VCaP (cell line): ENCODE measurements around the gene PGAM2.

Experiments used
- H3K27ac ChIP-seq: fragments of 450-650 bp; 2 replicates; pipeline ENCODE4 v1.5.1; 2017
- TF ChIP-seq, protein P1 (sequence below): fragments of 450-650 bp; conservative IDR thresholded peaks from 2 replicates; pipeline ENCODE4 v1.5.1; 2017; ENCODE audit warnings: mild to moderate bottlenecking, moderate library complexity

PGAM2 gene

DNA sequence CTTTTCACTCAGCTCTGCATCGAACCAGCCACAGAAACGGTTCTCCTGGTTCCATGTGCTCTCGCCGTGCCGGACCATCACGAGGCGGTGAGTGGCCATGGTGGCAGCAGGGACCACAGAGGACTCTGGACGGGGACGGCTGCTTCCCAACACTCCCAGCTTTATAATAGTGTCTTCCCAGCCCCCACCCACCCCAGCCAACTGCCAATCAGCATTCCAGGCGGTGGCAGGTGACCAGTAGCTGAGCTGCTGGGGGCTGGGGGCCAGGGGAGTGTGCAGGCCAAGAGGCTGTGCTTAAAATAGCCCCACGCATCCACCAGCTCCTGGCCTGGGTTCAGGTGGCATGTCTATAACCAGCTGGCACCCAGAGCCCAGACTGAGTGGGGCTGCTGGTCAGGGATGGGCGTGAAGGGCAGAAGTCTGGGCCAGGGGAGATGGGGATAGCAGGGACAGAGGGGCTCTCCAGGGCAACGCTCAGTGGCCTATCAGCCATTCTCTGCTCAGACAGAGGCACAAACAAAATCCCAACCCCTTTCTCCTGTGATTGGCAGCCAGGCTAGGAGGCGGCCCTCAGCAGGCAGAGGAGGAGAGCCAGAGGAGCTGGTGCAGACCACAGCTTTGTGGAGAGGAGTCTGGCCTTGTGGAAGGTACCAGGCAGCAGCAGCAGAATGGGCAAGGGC is at the start of gene PGAM2:
PGAM2 (minus strand) TSS at position 137 of the 680 bp plus-strand sequence; CDS start at position 99, 38 bp downstream.
- no peak within 1 kb of the TSS for H3K27ac ChIP-seq
- TF ChIP-seq, protein P1, sequence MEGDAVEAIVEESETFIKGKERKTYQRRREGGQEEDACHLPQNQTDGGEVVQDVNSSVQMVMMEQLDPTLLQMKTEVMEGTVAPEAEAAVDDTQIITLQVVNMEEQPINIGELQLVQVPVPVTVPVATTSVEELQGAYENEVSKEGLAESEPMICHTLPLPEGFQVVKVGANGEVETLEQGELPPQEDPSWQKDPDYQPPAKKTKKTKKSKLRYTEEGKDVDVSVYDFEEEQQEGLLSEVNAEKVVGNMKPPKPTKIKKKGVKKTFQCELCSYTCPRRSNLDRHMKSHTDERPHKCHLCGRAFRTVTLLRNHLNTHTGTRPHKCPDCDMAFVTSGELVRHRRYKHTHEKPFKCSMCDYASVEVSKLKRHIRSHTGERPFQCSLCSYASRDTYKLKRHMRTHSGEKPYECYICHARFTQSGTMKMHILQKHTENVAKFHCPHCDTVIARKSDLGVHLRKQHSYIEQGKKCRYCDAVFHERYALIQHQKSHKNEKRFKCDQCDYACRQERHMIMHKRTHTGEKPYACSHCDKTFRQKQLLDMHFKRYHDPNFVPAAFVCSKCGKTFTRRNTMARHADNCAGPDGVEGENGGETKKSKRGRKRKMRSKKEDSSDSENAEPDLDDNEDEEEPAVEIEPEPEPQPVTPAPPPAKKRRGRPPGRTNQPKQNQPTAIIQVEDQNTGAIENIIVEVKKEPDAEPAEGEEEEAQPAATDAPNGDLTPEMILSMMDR, result no peak

DNA sequence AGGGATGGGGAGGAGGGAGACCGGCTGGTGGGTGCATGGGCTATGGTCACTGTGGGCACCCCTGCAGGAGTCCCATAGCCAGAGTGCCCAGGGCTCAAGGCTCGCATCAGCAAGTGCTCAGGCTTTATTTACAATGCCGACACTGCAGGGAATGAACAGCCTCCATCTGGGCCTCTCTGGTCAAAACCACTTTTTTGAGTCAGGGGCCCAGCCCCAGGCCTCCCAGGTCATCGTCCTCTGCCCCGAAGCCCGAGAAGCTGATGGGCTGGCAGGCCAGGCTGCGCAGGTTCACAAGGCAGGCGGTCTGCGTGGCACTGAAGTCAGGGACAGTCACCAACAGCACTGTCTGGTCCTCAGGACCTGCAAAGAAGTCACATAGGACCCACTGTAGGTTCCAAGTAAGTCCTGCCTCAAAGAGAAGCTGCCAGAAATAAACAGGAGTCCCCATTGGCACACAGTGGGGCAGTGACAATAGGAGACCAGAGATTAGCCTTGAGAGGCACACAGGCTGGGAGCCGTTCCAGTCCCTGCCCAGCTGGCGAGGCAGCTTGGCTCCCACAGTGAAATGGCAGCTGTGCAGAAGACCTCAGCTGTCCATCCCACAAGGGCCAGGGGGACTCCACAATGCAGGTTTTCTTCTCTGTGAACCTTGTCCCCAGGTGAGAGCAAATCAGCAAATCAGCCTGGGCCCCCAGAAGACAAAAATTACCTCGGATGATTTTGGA is 49.4 kb upstream of the PGAM2 start:
- H3K27ac ChIP-seq, result no peak overlapping the region

DNA sequence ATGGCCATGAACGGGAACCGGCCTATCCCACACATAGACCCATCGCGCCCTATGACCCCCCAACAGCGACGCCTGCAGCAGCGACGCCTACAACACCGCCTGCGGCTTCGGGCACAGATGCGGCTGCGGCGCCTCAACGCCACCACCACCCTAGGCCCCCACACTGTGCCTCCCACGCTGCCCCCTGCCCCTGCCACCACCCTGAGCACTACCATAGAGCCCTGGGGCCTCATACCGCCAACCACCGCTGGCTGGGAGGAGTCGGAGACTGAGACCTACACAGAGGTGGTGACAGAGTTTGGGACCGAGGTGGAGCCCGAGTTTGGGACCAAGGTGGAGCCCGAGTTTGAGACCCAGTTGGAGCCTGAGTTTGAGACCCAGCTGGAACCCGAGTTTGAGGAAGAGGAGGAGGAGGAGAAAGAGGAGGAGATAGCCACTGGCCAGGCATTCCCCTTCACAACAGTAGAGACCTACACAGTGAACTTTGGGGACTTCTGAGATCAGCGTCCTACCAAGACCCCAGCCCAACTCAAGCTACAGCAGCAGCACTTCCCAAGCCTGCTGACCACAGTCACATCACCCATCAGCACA is 48.5 kb upstream of the PGAM2 start:
- no peak overlapping the region for H3K27ac ChIP-seq
- TF ChIP-seq, protein P1, result no peak

More for the DNA sequence above, 49.4 kb upstream of the PGAM2 start:
- TF ChIP-seq, protein P1, result no peak

DNA sequence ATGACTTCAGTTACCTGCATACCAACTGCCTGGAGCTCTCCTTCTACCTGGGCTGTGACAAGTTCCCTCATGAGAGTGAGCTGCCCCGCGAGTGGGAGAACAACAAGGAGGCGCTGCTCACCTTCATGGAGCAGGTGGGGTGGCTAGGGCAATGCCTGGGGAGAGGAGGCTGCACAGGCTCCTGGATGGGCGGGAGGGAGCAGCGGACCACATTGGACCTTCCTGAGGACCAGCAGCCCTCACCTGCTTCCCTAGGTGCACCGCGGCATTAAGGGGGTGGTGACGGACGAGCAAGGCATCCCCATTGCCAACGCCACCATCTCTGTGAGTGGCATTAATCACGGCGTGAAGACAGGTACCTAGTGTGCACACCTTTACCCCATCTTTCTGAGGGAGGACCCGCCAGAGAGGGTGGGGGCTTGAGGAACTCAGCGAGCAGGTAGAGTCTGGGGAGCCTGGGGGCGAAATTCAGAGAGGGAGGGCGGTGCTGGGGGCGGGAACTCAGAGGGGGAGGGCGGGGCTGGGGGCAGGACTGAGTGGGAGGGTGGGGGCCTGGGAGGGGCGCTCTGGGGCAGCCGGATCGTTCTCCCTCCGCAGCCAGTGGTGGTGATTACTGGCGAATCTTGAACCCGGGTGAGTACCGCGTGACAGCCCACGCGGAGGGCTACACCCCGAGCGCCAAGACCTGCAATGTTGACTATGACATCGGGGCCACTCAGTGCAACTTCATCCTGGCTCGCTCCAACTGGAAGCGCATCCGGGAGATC is 47.8 kb upstream of the PGAM2 start:
- H3K27ac ChIP-seq, result no peak overlapping the region
- TF ChIP-seq, protein P1, result no peak

DNA sequence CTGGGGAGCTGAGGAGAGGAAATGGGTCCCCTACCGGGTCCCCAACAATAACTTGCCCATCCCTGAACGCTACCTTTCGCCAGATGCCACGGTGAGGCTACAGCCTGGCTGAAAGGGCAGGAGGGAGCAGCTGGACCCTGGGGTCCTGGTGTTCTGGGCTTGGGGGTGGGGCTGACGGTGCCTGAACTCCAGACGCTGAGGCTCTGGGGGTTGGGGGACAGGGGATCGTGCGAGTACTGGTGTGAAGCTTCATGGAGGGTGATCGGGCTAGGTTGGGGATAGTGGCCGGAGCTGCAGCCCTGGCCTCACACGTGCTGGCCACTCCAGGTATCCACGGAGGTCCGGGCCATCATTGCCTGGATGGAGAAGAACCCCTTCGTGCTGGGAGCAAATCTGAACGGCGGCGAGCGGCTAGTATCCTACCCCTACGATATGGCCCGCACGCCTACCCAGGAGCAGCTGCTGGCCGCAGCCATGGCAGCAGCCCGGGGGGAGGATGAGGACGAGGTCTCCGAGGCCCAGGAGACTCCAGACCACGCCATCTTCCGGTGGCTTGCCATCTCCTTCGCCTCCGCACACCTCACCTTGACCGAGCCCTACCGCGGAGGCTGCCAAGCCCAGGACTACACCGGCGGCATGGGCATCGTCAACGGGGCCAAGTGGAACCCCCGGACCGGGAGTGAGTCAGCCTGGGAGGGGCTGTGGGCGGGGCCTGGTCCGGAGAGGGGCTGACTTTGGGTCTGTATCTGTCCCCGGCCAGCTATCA is 47.0 kb upstream of the PGAM2 start:
- TF ChIP-seq, protein P1, result no peak
- no peak overlapping the region for H3K27ac ChIP-seq

DNA sequence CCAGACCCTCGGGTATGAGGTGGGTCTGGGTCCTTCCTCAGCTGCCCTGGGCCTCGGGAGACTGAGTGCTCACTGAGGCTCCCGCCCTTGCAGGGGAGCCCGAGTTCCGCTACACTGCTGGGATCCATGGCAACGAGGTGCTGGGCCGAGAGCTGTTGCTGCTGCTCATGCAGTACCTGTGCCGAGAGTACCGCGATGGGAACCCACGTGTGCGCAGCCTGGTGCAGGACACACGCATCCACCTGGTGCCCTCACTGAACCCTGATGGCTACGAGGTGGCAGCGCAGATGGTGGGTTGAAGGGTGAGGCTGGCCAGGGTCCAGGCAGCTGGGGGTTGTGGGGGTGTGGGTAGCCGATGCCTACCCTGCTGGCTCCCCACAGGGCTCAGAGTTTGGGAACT is 46.4 kb upstream of the PGAM2 start:
- no peak overlapping the region for H3K27ac ChIP-seq
- TF ChIP-seq, protein P1, result no peak
